Skin of body (tissue), 2 donors: ENCODE data around the gene FUZ. TPM values are rescaled to one million over a fixed set of nuclear protein-coding genes. Genes with fewer than 3 reads are reported as not detected.

Experiments used
- DNase-seq: peaks from one replicate; lab custom pipeline; 2025; lab: John Stamatoyannopoulos, UW
- total RNA-seq: library from RNA; depleted of rRNA; stranded (reverse); fragments of >200 nt; gene quantifications from one replicate; pipeline ENCODE4 v1.2.3, GENCODE V29; 2014

The FUZ gene
- 13.4 TPM for total RNA-seq

- peak; percentile 99 for DNase-seq
Measured at GRCh38 chr19:49812997-49813861, at the start of gene FUZ. Gene FUZ (minus strand): TSS chr19:49813292. CDS start chr19:49813106, 186 bp downstream.

- no peak for DNase-seq
Measured at GRCh38 chr19:49862391-49863253, 49.5 kb upstream of the FUZ start.

- no peak for DNase-seq
Measured at GRCh38 chr19:49861541-49862378, 48.7 kb upstream of the FUZ start.

GRCh38 chr19:49861107-49861506 lies 48.0 kb upstream of the FUZ start:
- no peak for DNase-seq

- no peak for DNase-seq
Measured at GRCh38 chr19:49860336-49861102, 47.4 kb upstream of the FUZ start.

- no peak for DNase-seq
Measured at GRCh38 chr19:49859682-49860335, 46.7 kb upstream of the FUZ start.

GRCh38 chr19:49858088-49858985 lies 45.2 kb upstream of the FUZ start:
- DNase-seq: no peak

GRCh38 chr19:49857838-49858087 lies 44.7 kb upstream of the FUZ start:
- DNase-seq: no peak

GRCh38 chr19:49857061-49857837 lies 44.2 kb upstream of the FUZ start:
- DNase-seq: no peak

- no peak for DNase-seq
Measured at GRCh38 chr19:49856574-49857021, 43.5 kb upstream of the FUZ start.

GRCh38 chr19:49855676-49856573 lies 42.8 kb upstream of the FUZ start:
- no peak for DNase-seq

GRCh38 chr19:49855277-49855675 lies 42.2 kb upstream of the FUZ start:
- no peak for DNase-seq

- DNase-seq: no peak
Measured at GRCh38 chr19:49854378-49855263, 41.5 kb upstream of the FUZ start.

GRCh38 chr19:49853852-49854377 lies 40.8 kb upstream of the FUZ start:
- no peak for DNase-seq

GRCh38 chr19:49852631-49853126 lies 39.6 kb upstream of the FUZ start:
- DNase-seq: no peak
